Keratinocyte (primary cell): ENCODE results near the gene CHD3. TPM values are rescaled to one million over a fixed set of nuclear protein-coding genes. Genes with fewer than 3 reads are reported as not detected.
A peak's percentile ranks its signal among the peaks of the same experiment; 100 is the strongest.

Experiments used
- DNase-seq: peaks from one replicate; pipeline ENCODE4 v3.0.0-alpha.2; 2011; ENCODE audit warnings: low read depth, missing footprints, low spot score
- FAIRE-seq: peaks from 2 replicates; lab custom pipeline; 2011; peaks lifted over from hg19 to GRCh38; lab: Jason Lieb, UNC
- H2AFZ ChIP-seq: 2 replicates; pipeline ENCODE4 v1.6.0; 2012; ENCODE audit warnings: low read length, control low read depth, inconsistent platforms; ENCODE audit not compliant: control insufficient read depth
- H3K27ac ChIP-seq: 2 replicates; pipeline ENCODE4 v1.5.1; 2011; ENCODE audit warnings: low read length; ENCODE audit not compliant: control insufficient read depth, insufficient read depth
- H3K27me3 ChIP-seq: 3 replicates; pipeline ENCODE4 v1.6.0; 2011; ENCODE audit warnings: low read length; ENCODE audit not compliant: control insufficient read depth, insufficient read depth; ENCODE audit errors: extremely low read depth
- H3K36me3 ChIP-seq, 2 experiments: 2 replicates in 1 of 2; 3 replicates in 1 of 2; pipeline ENCODE4 v1.5.1; 2011; ENCODE audit warnings: low read length in 2 of 2, mild to moderate bottlenecking in 1 of 2; ENCODE audit not compliant: control insufficient read depth in 2 of 2, insufficient read depth in 2 of 2; ENCODE audit errors: extremely low read depth in 1 of 2
- H3K4me1 ChIP-seq: 3 replicates; pipeline ENCODE4 v1.5.1; 2011; ENCODE audit warnings: low read length; ENCODE audit not compliant: control insufficient read depth, insufficient read depth; ENCODE audit errors: extremely low read depth
- H3K4me2 ChIP-seq: 3 replicates; pipeline ENCODE4 v1.6.0; 2011; ENCODE audit warnings: low read depth, low read length; ENCODE audit not compliant: control insufficient read depth, insufficient read depth; ENCODE audit errors: extremely low read depth
- H3K4me3 ChIP-seq, 3 experiments: fragments of 200-600 bp in 1 of 3; sonication (generic) in 1 of 3; 2 replicates in 2 of 3; 3 replicates in 1 of 3; pipeline ENCODE4 v1.5.1; 2011 to 2016; ENCODE audit warnings: low read length in 3 of 3, mild to moderate bottlenecking in 3 of 3, control low read depth in 2 of 3, inconsistent platforms in 1 of 3, low read depth in 1 of 3, mixed read lengths in 1 of 3, mixed run types in 1 of 3, moderate library complexity in 1 of 3; ENCODE audit not compliant: control insufficient read depth in 2 of 3, insufficient read depth in 2 of 3; ENCODE audit errors: extremely low read depth in 1 of 3
- H3K79me2 ChIP-seq: 2 replicates; pipeline ENCODE4 v1.6.0; 2012; ENCODE audit warnings: low read length; ENCODE audit not compliant: control insufficient read depth, insufficient read depth
- H3K9ac ChIP-seq: 3 replicates; pipeline ENCODE4 v1.6.0; 2011; ENCODE audit warnings: low read length; ENCODE audit not compliant: control insufficient read depth, insufficient read depth; ENCODE audit errors: extremely low read depth
- H3K9me1 ChIP-seq: 3 replicates; pipeline ENCODE4 v1.6.0; 2011; ENCODE audit warnings: low read length; ENCODE audit not compliant: control insufficient read depth, insufficient read depth; ENCODE audit errors: extremely low read depth
- H3K9me3 ChIP-seq: 2 replicates; pipeline ENCODE4 v1.5.1; 2012; ENCODE audit warnings: low read depth, low read length; ENCODE audit not compliant: control insufficient read depth
- H4K20me1 ChIP-seq: 3 replicates; pipeline ENCODE4 v1.6.0; 2011; ENCODE audit warnings: low read length; ENCODE audit not compliant: control insufficient read depth, insufficient read depth; ENCODE audit errors: extremely low read depth
- CTCF ChIP-seq, 3 experiments: IDR thresholded peaks in 1 of 3; conservative IDR thresholded peaks in 1 of 3; optimal IDR thresholded peaks in 1 of 3; 2 replicates in 2 of 3; 3 replicates in 1 of 3; pipeline versions ENCODE3 to v1.5.1; 2011; ENCODE audit warnings: low read length in 3 of 3, mild to moderate bottlenecking in 3 of 3, moderate library complexity in 2 of 3, control low read depth in 1 of 3, inconsistent platforms in 1 of 3; ENCODE audit not compliant: insufficient read depth in 2 of 3; ENCODE audit errors: extremely low read depth in 1 of 3
- EZH2 ChIP-seq: IDR thresholded peaks from one replicate; pipeline ENCODE4 v1.6.1; 2012; ENCODE audit warnings: inconsistent platforms, mild to moderate bottlenecking, low read length, moderate library complexity
- dilution Hi-C: fragments of 300-500 bp; cut with MboI; formaldehyde crosslinking; loops from one replicate; pipeline ENCODE4 v1.7.0; 2020; ENCODE audit warnings: low sequenced_read_pairs; ENCODE audit not compliant: extremely low pct_ligation_motif_present
- polyA minus RNA-seq, 3 experiments: library from RNA; depleted of rRNA, polyadenylated mRNA; stranded (reverse); fragments of >200 nt; gene quantifications; 1 replicate in 1 of 3; 2 replicates in 1 of 3; 3 replicates in 1 of 3; pipeline ENCODE4 v1.2.3, GENCODE V29; 2011
- polyA plus RNA-seq, 5 experiments: library from polyadenylated mRNA; depleted of rRNA in 3 of 5; stranded (reverse) in 3 of 5; stranded (forward) in 1 of 5; unstranded in 1 of 5; fragments of >200 nt; gene quantifications; 1 replicate in 1 of 5; 2 replicates in 3 of 5; 3 replicates in 1 of 5; pipeline versions ENCODE4 v1.2.1 to v1.2.3, GENCODE V29; 2011 to 2012; ENCODE audit warnings: missing spikeins in 2 of 5, low read depth in 1 of 5, low replicate concordance in 1 of 5

CHD3 gene
- polyA plus RNA-seq (27.8 to 30.1 TPM (median 28.1 TPM) in 3 replicates), polyA minus RNA-seq (51.0 to 122 TPM (median 65.2 TPM) in 3 replicates)
- 19.1 TPM for polyA plus RNA-seq (2011; ENCODE audit: low read depth)
- 21.7 and 36.9 TPM in 2 replicates for polyA plus RNA-seq (2011; cell fraction: cytosol; rRNA removed)
- 110 and 113 TPM in 2 replicates for polyA plus RNA-seq (2011; cell fraction: nucleus; rRNA removed)
- 21.0 and 81.2 TPM in 2 replicates for polyA plus RNA-seq (2012; ENCODE audit: low replicate concordance)
- 83.5 TPM for polyA minus RNA-seq (2011; cell fraction: cytosol; rRNA and poly(A)+ RNA removed)
- 50.3 and 60.0 TPM in 2 replicates for polyA minus RNA-seq (2011; cell fraction: nucleus; rRNA and poly(A)+ RNA removed)

GRCh38 chr17:7888184-7888920 is at the start of gene CHD3:
Gene CHD3 (plus strand): TSS chr17:7888789. CDS start chr17:7889001, 212 bp downstream.
- H3K27ac ChIP-seq: peak within 1 kb of the TSS; percentile 89
- no peak for DNase-seq

GRCh38 chr17:7839190-7839875 is 49.3 kb upstream of the CHD3 start:
- dilution Hi-C loops: no loop called here
- DNase-seq: no peak
- Histone ChIP-seq H3K4me3 (peak overlapping the region in 1 of 3 experiments; percentile 56), H2AFZ (no peak overlapping the region), H3K4me2 (peak overlapping the region; percentile 68), H3K4me1 (peaks cover 47% of the 10 kb centered on the region), H3K79me2 (peaks cover 10% of the 10 kb centered on the region), H3K9me1 (no peaks in the 10 kb centered on the region), H3K36me3 (peaks cover 5 to 8% of the 10 kb centered on the region in 2 experiments), H4K20me1 (no peaks in the 10 kb centered on the region), H3K27me3 (no peaks in the 10 kb centered on the region), H3K27ac (peak overlapping the region; percentile 73), H3K9ac (peak overlapping the region; percentile 69), H3K9me3 (no peaks in the 10 kb centered on the region)
- no peak for TF ChIP-seq CTCF (optimal IDR thresholded peaks at IDR 0.05 in 1 of 3, IDR thresholded peaks at IDR 0.05 in 1 of 3, conservative IDR thresholded peaks at IDR 0.05 in 1 of 3; ENCODE audit: extremely low read depth in 1 of 3, insufficient read depth in 2 of 3, low read length in 3 of 3)
- peak; percentile 17 for FAIRE-seq

More at GRCh38 chr17:7888184-7888920, at the start of gene CHD3:
- H3K4me1 ChIP-seq: peaks cover 35% of the 10 kb centered on the region
- H3K4me2 ChIP-seq: peak within 1 kb of the TSS; percentile 88
- peak; percentile 89 for FAIRE-seq
- peaks cover 11 to 26% of the 10 kb centered on the region in 2 experiments for H3K36me3 ChIP-seq
- H3K9me3 ChIP-seq: no peaks in the 10 kb centered on the region
- TF ChIP-seq CTCF (optimal IDR thresholded peaks at IDR 0.05 in 1 of 3, IDR thresholded peaks at IDR 0.05 in 1 of 3, conservative IDR thresholded peaks at IDR 0.05 in 1 of 3; ENCODE audit: extremely low read depth in 1 of 3, insufficient read depth in 2 of 3, low read length in 3 of 3) (no peak), EZH2 (no peak)
- H3K79me2 ChIP-seq: peaks cover 18% of the 10 kb centered on the region
- peak within 1 kb of the TSS; percentile 57 to 76 (median 61) for H3K4me3 ChIP-seq
- H3K27me3 ChIP-seq: no peaks in the 10 kb centered on the region
- H3K9ac ChIP-seq: peak within 1 kb of the TSS; percentile 87
- dilution Hi-C loops: no loop called here
- H2AFZ ChIP-seq: peak within 1 kb of the TSS; percentile 79
- no peaks in the 10 kb centered on the region for H3K9me1 ChIP-seq
- no peaks in the 10 kb centered on the region for H4K20me1 ChIP-seq
